Neural cell (in vitro differentiated cells): ENCODE data around the gene ERBB4.

Experiments
- CTCF ChIP-seq: fragments of 450-650 bp; IDR thresholded peaks from 2 replicates; pipeline ENCODE4 v1.5.1; 2014; ENCODE audit warnings: antibody characterized with exemption, mild to moderate bottlenecking, moderate library complexity; ENCODE audit not compliant: poor library complexity, severe bottlenecking
- SMC3 ChIP-seq: fragments of 450-650 bp; conservative IDR thresholded peaks from 2 replicates; pipeline ENCODE4 v1.6.1; 2014; ENCODE audit warnings: antibody characterized with exemption, mild to moderate bottlenecking, moderate library complexity; ENCODE audit not compliant: poor library complexity

GRCh38 chr2:211981451-211981850 is 557.2 kb downstream of the ERBB4 start:
- TF ChIP-seq CTCF = no peak
- no peak for TF ChIP-seq SMC3
